Left kidney (tissue), 2 donors: ENCODE results near the gene BPIFB3. TPM values are rescaled to one million over a fixed set of nuclear protein-coding genes. Genes with fewer than 3 reads are reported as not detected.

Experiments
- DNase-seq: peaks from one replicate; pipeline ENCODE4 v3.0.0-alpha.2; 2013
- polyA plus RNA-seq: library from polyadenylated mRNA; unstranded; fragments of 120-200 nt; gene quantifications from one replicate; pipeline ENCODE4 v1.2.1, GENCODE V29; 2013; ENCODE audit not compliant: insufficient read length

BPIFB3 gene
- polyA plus RNA-seq, 1 donor, result not detected

DNA sequence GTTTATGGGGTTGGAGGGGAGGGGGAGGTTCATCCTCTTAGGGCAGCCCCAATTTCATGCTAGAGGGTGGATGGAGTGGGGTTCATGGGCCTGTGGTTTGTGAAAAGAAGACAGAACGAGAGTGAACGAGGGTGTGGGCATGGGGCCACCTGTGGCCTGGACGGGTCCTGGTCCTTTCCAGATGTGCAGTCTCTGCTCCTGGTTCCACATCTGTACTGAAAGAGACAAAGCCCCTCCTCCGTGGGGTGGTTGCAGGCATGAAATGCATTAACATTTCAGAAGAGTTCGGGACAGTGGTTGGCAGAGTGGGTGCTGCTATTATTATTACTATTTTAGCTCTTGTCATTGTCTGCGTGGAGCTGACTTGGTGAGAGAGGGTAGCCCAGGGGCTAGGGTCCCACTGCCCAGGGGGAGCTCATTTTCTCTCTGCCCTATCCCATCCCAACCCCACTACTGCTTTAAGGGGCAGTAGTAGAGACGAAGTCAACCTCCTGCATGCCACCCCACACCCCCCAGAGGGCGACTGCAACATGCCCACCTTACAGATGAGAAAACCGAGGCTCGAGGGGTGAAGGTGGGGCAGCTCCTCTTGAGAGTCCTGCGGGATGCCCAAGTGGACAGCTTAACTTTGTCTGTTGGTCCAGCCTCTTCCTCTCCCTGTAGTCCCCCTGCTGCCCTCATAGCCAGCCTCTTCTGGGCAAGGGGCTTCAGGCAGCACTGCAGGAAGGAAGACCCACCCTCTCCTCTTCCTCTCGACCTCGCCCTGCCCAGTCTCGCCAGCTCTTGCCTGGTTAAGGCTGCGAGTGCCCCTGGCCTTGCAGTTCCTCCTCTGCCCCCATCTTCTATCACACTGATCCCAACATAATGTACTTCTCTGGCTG, 37.8 kb upstream of the BPIFB3 start:
- DNase-seq, result no peak

DNA sequence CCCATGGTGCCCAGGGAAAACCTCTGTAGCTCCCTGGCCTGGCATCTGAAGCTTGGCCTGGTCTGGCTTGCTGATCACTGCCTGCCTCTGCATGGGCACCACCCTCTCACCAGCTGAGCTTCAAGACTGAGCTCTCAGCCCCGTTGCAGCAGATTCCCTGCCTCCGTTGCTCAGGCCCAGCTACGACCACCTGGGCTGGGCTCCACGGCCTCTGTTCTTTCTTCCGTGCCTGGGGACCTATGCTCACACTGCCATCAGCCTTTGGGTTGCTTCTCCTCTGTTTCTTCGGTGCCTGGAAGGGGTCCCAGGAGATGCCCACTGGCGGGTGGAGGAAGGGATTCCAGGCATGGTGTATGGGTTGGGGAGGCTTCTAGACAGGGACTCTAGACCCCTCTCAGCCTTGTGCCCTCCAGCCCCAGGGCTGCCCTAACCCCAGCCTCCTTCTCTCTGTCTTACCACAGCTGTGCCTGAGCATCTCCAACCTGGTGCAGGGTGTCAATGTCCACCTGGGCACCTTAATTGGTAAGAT, 37.1 kb upstream of the BPIFB3 start:
- DNase-seq, result no peak

DNA sequence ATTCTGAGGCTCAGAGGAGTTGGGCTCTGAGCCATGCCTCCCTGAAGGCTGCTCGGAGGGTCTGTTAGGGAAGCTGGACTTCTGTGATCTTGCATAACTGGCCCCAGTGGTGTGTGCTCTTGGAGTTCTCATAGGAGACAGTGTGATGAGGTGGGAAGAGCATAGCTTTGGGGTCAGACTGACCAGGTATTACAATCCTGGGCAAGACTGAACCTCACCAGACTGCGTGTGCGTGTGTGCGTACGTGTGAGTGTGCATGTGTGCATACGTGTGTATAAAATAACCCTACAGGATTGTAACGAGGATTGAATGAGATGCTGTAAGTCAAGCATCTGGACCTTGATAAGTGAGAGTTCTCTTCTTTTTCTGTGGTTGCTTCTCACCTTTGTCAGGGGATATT, 36.2 kb upstream of the BPIFB3 start:
- no peak for DNase-seq

DNA sequence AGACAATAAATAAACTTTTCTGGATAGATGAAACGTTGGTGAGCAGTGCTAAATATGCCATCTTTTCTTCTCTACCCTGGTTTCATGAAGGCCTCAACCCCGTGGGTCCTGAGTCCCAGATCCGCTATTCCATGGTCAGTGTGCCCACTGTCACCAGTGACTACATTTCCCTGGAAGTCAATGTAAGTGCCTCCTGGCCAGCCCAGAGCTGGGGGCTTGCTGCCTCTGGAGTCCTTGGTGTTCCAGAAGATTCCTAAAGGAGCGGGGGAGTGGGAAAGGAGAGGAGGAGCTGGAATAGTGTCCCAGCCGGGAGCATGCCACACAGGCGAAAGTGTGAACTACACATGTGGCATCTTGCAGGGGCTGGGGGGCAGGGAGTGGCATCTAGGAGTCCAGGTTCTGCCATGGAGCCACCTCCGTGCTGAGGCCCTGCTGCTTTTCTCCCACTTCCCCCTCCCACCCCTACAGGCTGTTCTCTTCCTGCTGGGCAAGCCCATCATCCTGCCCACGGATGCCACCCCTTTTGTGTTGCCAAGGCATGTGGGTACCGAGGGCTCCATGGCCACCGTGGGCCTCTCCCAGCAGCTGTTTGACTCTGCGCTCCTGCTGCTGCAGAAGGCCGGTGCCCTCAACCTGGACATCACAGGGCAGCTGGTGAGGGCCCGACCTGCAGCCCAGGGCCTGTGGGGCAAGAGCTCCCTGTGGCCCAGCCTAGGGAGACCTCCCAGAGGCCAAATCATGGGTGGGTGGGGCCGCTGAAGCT, 35.4 kb upstream of the BPIFB3 start:
- no peak for DNase-seq

DNA sequence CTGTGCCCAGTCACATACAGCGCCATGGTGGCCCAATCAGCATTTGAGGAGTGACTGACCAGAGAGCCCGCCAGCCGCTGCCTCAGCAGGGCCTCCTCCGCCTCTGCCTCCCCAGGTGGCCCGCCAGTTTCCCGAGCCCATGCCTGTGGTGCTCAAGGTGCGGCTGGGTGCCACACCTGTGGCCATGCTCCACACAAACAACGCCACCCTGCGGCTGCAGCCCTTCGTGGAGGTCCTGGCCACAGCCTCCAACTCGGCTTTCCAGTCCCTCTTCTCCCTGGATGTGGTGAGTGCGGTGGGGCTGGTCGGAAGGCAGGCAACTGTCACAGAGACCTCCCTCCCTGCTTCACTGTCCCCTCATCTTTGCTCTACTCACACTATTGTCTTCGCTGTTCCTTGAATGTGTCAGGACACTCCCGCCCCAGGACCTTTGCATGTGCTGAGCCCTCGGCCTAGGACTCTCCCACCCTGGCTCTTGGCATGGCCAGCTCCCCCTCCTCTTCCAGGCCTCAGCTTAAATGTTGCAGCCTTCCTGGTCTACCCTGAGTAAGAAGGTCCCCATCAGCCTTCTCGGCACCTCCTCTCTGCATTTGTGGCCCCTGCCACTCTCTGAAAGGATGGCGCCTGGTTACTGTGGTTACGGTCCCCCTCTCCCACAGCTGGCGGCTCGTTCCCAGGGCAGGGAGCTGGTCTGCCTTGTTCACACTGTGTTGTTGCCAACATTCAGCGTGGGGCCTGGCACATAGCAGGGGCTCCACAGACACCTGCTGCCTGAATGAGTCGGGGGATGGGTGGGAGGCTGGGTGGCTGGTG, 34.0 kb upstream of the BPIFB3 start:
- no peak for DNase-seq

DNA sequence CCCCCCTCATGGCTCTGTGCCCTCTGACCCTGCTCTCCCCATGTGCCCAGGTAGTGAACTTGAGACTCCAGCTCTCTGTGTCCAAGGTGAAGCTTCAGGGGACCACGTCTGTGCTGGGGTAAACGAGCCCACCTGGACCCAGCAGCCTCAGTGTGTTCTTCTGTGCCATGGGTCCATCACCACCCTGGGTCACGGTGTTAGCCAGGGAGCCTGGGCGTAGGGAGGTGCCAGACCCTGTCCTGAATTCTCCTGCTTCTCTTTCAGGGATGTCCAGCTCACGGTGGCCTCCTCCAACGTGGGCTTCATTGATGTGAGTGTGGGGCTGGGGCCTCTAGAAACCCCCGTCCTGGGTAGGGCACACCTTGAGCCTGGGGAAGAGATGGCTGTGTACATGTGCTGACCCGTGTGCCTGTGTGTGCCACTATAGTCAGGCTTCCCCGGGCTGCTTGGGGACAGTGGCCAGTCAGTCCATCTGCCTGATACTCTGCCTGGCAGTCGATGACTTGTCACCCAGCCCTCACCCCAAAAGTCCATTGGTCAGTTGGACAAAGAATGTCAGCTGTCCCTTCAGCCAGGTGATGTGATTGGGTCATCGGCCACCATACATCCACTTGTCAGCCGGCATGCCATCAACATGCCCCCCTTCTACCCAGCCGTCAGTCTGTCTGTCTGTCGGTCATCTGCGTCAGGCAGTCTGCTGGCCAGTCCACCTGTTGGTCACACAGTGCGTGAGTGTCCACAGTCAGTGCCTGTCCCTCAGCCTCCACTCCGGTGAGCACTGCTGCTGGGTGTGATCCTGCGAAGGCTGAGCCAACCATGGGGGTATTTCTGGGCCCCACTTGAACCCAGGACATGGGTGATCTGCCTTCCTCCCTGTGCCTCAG, 33.2 kb upstream of the BPIFB3 start:
- DNase-seq, result no peak

DNA sequence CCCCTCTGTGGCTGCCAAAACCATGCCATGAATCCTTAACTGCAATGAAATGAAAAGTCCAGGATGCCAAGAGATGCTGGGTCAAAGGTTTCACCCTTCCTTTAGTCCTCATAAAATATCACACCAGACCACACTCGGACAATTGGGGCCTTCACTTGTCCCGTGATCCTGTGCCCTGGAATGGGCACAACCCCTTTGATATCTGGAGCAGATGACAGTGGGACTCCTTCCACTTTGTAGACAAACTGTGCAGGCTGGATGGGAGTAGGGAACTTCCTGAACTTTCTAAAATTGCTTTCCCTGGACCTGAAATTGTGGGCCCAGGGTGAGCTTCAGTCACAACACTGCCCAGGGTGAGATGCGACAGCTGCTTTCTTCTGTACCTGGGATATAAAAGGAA, 31.8 kb upstream of the BPIFB3 start:
- DNase-seq, result no peak

DNA sequence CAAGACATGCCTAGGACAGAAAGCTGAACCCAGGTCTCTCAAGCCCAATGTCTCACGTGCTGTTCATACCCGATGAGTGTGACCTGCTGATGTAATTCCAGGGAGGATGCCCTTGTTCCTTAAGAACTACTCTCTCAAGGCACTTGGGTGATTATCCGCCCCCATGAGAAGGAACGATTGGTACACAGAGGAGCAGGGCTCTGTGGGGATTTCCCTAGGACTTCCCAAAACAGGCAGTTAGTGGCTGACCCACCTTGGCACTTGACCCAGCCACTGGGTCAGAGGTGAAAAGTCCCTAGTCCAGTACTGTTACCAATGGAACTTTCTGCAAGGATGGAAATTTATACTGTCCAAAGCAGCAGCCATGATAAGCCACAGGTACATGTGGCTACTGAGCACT, 31.4 kb upstream of the BPIFB3 start:
- DNase-seq, result no peak

DNA sequence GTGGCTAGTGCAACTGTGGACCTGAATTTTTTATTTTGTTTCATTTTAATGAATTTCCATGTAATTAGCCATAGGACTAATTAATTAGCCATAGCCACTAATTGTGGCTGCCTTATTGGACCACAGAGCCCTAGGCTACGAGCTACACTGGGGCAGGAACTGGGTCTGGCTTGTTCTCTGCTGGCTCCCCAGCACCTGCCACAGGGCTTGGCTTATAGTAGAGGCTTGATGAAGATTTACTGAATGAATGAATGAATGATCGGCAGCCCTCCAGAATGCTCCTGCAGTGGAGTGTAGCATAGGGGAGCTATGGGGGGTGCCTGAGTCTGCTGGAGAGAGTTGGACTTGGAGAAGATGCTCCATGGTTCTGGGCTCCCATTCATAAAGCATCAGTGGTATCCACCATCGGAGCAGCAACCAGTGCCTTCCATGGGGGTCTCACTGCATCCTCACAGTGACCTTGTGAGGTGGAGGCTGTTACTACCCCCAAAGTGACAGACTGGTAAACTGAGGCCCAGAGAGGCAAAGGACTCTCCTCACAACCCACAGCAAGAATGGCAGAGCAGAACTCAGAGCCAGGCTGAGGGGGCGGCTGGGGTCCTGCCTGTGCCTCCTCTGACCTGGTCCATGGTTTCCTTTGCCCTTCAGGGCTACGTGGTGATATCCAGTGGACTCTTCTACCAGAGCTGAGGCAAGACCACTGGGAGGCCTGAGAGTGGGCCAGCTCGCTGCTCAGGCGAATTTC, 30.8 kb upstream of the BPIFB3 start:
- no peak for DNase-seq

DNA sequence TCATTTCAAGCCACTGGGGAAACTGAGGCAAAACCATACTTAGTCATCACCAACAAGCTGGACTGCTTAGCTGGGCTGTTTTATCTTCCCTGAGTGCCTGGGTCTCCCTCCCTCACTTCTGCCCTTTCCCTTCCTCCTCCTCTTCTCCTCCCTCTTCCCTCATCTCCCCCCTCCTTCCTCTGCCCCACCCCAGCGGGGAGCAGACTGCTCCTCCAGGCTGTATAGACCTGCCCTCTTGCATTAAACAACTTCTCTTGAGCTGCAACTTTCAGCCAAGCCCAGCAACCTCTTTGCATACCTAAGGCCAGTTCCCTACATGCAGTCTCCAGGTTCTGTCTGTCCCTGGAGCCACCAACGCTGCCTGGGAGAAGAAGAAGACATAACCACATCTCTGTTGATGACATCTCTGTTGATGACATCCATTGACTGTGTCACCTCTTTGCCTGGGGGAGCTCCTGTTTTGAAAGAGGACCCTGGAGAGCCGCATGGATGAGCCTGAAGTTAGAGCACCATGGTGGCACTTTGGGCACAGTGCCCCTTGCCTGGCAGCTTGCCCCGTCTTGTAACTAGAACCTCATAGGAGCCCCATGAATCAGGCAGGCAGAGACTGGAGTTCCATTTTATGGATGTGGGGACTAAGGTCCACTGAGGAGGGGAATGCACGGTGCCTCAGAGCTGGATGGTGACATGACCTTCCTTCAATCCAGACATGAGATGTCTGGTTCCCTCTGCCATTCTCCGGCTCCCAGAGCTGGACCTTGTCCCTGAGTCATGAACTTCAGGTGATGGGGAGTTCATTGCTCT, 30.1 kb upstream of the BPIFB3 start:
- DNase-seq, result no peak

DNA sequence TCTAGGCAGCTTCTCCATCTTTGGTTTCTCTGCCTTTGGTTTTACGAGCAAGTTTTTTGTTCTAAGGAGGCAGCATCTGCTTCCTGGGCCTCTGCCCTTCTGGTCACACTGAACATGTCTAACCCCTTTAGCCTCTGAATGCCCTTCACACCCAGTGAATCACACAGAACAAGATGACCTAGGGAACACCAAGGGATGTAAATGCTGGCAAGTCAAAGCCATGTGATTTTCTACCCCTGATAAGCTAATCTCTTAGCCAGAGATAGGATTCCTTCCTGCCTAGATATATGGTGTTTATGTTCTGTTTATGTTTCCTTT, 29.5 kb upstream of the BPIFB3 start:
- no peak for DNase-seq

DNA sequence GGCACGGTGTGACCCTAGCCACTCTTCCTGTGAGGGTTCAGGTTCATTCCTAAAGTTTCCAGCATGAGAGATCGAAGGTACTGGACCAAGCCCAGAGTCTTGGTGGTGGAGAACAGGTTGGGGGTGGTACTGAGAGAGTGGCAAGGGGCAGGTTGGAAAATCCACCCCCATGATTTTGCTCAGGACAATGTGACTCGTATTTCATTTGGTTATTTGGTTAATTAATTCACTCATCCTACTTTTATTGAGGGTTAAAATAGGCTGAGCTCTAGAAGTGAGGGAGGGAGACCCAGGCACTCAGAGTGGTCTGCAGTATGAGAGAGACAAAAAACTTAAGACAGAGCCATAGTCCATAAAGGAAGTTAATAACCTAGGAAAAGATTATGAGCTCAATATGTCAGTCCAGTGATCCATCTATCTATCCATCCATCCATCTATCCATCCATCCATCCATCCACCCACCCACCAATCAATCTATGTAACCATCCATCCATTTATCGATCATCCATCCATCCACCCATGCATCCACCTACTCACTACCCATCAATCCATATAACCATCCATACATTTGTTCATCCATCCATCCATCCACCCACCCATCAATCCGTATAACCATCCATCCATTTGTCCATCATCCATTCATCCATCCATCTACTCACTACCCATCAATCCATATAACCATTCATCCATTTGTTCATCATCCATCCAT, 28.9 kb upstream of the BPIFB3 start:
- DNase-seq, result no peak

DNA sequence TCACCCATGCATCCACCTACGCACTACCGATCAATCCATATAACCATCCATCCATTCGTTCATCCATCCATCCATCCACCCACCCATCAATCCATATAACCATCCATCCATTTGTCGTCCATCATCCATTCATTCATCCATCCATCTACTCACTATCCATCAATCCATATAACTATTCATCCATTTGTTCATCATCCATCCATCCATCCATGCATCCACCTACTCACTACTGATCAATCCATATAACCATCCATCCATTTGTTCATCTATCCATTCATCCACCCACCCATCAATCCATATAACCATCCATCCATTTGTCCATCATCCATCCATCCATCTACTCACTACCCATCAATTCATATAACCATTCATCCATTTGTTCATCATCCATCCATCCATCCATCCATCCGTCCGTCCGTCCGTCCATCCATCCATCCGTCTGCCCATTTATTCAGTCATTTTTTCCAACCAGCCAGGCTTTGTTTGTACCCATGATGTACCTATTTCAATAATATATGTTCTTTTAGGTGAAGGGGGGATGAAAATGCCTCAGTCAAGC, 28.3 kb upstream of the BPIFB3 start:
- no peak for DNase-seq

DNA sequence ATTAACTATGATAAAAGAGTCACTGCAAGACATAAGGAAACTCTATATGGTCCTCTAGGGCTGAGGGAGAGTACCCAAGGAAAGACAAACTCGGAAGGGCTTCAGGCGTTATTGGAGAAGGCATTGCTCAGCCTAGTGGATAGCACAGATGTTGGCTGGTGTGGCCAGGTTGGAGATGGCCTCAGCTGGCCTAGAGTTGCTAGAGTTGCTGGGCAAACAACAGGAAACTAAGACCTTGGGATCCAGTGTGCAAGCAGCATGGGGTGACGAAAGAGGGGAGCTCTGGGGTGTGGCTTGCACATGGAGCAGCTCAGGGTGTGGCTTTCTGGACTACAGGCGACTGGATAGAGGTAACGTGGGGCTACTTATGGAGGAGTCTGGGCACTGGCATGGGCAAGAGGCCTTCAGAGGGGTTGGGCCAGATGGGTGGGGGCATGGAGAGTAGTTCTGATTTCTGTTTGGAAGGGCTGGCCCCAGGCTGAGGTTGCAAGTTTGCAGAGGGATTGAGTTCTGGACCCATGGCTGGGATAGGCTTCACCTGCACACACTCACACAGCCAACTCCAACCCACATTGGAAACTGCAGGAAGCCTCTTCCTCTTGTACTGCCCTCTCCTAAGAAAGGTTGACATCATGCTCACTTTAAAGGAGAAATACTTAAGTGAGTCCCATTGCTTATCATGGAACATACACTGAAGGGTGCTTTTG, 27.5 kb upstream of the BPIFB3 start:
- DNase-seq, result no peak

DNA sequence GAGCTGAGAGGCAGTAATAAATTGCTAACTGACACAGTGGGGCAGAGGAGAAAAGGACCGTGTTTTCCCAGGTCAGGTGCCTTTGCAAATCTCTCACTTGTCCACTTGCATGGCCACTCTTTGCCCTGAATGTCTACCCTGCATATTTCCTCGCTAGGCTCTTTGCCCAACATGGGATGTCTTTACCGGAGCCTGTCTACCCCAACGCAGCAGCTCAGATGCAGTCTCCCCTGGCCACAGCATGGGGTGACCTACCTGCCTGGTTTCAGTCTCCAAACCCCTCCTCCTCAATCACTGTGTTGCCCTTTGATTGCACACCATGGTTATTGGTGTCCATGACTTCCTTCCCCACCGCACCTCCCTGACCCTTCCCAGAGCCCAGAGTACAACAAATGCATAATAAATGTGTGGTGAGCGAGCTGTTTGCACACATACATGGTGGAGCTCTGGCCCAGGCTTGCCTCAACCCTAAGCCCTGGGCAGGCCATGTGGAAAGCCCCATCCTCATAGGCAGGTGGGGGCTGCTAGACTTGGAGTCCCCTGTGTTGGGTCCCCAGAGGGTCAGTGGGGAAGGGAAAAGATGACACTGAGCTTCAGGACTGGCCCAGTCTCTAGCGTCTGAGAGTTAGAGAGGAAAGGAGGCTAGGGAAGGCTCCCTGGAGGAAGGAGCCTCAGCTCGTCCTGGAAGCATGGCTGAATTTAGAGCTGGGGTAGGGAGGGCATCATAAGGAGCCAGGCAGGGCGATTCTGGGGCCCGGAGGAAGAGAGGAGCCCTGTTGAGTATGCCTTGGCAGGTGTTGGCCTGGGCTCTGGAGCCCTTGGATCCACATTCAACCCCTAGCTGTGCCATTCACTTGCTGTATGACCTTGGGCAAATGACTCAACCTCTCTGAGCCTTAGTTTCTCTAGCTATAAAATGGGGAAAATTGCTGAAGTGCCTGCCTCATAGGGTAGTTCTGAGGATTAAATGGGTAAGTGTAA, 26.6 kb upstream of the BPIFB3 start:
- DNase-seq, result no peak

DNA sequence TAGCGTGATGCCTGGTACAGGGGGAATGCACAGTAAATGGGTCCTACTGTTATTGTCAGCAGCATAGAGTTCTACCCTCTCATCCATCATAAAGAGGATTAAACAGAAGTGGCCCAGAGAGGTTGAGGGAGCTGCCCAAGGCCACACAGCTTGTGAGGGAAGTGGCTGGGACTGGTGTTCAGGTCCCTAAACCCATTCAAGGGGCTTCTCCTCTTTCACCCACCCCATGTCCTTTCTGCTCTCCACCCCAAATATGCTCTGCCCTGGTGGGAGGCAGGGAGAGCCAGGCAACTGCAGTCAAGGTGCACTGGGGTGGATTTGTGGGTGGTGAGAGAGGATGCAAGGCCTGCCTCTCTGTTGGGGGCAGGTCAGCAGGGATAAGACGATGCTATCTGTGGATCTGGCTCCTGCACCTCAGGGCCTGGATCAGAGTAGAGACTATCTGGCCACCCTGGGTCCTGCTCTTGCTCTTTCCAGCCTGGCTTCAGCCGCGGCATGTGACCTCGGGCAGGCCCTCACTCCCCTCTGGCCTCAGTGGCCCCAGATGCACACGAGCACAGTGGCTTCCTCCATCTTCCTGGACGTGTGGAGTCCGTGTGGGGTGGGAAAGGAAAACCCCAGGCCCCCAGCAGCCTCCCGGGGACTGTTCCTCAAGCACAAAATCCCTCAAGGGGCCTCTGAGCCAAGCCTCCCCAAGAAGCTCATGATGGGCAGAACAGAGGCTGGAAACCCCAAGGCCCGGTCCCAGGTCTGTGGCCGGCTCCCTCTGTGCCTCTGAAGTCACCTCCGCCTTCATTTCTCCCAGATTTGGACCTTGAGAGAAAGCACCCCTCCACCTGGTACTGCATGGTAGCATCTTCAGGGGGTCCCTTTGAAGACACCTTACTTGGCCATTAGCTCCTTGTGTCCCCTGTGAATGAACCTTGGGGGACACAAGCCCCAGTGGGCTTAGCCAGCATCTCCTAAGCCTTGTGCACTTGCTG, 25.6 kb upstream of the BPIFB3 start:
- no peak for DNase-seq
